AG10803 (cell line): ENCODE data around the gene TLR5.

ENCODE experiments used
- DNase-seq: peaks from one replicate; pipeline ENCODE4 v3.0.0; 2010; ENCODE audit warnings: low read depth
- H3K4me3 ChIP-seq: 2 replicates; pipeline ENCODE4 v1.5.1; 2011; ENCODE audit warnings: mild to moderate bottlenecking, low read length, control low read depth
- CTCF ChIP-seq: conservative IDR thresholded peaks from 2 replicates; pipeline ENCODE4 v1.5.1; 2011; ENCODE audit warnings: mild to moderate bottlenecking, low read length, control low read depth, inconsistent platforms

The TLR5 gene

GRCh38 chr1:223095870-223096269 lies 47.2 kb downstream of the TLR5 start:
- TF ChIP-seq CTCF: no peak
- DNase-seq: no peak
- no peak overlapping the region for H3K4me3 ChIP-seq

- DNase-seq: no peak
- no peak for TF ChIP-seq CTCF
- H3K4me3 ChIP-seq: no peak overlapping the region
These were observed 51.2 kb downstream of the TLR5 start for GRCh38 chr1:223091896-223092295.

- no peak for TF ChIP-seq CTCF
- no peak overlapping the region for H3K4me3 ChIP-seq
- no peak for DNase-seq
These were observed 53.8 kb downstream of the TLR5 start for GRCh38 chr1:223089250-223089649.

GRCh38 chr1:223088713-223089240 lies 54.3 kb downstream of the TLR5 start:
- H3K4me3 ChIP-seq: no peak overlapping the region
- no peak for DNase-seq
- no peak for TF ChIP-seq CTCF

GRCh38 chr1:223087291-223088255 lies 55.5 kb downstream of the TLR5 start:
- no peak overlapping the region for H3K4me3 ChIP-seq
- DNase-seq: no peak

GRCh38 chr1:223084464-223084866 lies 58.6 kb downstream of the TLR5 start:
- no peak for DNase-seq
- no peak overlapping the region for H3K4me3 ChIP-seq
- TF ChIP-seq CTCF: no peak

More at GRCh38 chr1:223087291-223088255, 55.5 kb downstream of the TLR5 start:
- TF ChIP-seq CTCF: no peak

GRCh38 chr1:223083831-223084230 lies 59.2 kb downstream of the TLR5 start:
- no peak overlapping the region for H3K4me3 ChIP-seq
- no peak for TF ChIP-seq CTCF
- DNase-seq: no peak
